ENCODE data around the gene KRTAP10-2.

DNA sequence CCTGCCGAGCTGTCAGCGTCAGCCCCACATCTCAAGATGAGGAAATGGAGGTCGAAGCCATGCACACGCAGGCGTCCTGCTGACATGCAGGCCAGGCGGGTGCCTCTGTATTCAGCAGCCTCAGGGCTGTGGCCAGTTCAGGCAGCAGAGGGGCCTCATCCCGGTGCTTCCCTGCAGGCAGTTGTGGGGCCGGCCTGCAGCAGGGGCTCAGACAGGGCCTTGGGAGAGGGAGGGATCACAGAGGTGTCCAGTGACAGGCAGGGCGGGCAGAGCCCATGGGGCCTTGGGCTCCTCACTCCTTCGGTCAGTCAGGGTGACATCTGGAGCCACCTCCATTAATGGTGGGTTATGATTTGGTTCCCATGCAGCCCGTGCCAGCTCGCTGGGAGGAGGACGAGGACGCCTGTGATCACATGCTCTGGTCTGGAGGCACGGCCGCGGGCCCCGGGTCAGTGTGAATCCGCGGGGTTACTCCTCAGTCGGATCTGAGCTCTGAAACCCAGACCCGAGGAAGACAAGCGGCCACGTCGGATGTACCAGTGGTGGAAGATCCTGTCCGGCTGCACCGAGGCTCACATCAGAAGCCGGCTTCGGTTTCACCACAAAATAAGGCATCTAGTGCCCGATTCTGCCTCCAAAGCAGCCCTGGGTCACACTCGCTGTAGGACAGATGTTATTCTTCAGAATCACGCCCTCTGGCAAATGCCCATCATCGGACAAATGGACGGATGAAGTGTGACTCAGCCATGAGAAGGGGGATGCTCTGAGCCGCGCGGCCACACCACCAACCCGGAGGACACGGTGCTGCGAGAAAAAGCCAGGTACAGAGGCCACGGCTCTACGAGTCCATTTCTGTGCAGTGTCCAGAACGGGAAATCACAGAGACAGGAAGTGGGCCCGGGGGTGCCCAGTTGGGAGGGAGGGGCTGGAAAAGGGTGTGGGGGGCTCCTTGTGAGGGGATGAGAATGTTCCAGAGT is 44.7 kb downstream of the KRTAP10-2 start:
- TF ChIP-seq, protein P1, sequence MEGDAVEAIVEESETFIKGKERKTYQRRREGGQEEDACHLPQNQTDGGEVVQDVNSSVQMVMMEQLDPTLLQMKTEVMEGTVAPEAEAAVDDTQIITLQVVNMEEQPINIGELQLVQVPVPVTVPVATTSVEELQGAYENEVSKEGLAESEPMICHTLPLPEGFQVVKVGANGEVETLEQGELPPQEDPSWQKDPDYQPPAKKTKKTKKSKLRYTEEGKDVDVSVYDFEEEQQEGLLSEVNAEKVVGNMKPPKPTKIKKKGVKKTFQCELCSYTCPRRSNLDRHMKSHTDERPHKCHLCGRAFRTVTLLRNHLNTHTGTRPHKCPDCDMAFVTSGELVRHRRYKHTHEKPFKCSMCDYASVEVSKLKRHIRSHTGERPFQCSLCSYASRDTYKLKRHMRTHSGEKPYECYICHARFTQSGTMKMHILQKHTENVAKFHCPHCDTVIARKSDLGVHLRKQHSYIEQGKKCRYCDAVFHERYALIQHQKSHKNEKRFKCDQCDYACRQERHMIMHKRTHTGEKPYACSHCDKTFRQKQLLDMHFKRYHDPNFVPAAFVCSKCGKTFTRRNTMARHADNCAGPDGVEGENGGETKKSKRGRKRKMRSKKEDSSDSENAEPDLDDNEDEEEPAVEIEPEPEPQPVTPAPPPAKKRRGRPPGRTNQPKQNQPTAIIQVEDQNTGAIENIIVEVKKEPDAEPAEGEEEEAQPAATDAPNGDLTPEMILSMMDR (tag by site-specific recombination; IDR thresholded peaks at IDR 0.05), result no peak
- TF ChIP-seq ZNF274 (IDR thresholded peaks at IDR 0.05; ENCODE audit: low read length), result no peak
- no peak for TF ChIP-seq ZNF274 (tag by site-specific recombination; IDR thresholded peaks at IDR 0.05; ENCODE audit: borderline replicate concordance)
- no peak for TF ChIP-seq ZSCAN30 (tag by site-specific recombination; IDR thresholded peaks at IDR 0.05)

All from HEK293 (cell line).